Tibial nerve (tissue), 4 donors: ENCODE measurements around the gene EXOC3L2.

Experiments used
- CTCF ChIP-seq, 5 experiments: fragments of 200-600 bp in 3 of 5; fragments of 450-650 bp in 2 of 5; sonication (generic) in 3 of 5; IDR thresholded peaks; one replicate each; pipeline ENCODE4 v1.5.1; 2016 to 2019; ENCODE audit warnings: antibody characterized with exemption in 5 of 5, mild to moderate bottlenecking in 3 of 5, moderate library complexity in 2 of 5
- EP300 ChIP-seq, 2 donors: sonication (generic); formaldehyde crosslinking; IDR thresholded peaks; one replicate each; pipeline ENCODE4 v1.6.1; 2017; ENCODE audit warnings: antibody characterized with exemption in 2 of 2, mild to moderate bottlenecking in 1 of 2
- POLR2A ChIP-seq, 2 donors: fragments of 450-650 bp; IDR thresholded peaks; one replicate each; pipeline ENCODE4 v1.6.1; 2017; ENCODE audit warnings: antibody characterized with exemption in 2 of 2, mild to moderate bottlenecking in 2 of 2, moderate library complexity in 2 of 2

GRCh38 chr19:45250832-45251451, 5.7 kb upstream of the EXOC3L2 start, which contains the start of gene MARK4:
- peak in 1 of 2 donors; percentile 10 for TF ChIP-seq EP300 (IDR thresholded peaks at IDR 0.05)
- TF ChIP-seq CTCF (IDR thresholded peaks at IDR 0.05): no peak
- TF ChIP-seq POLR2A (IDR thresholded peaks at IDR 0.05): no peak
